ENCODE measurements around the gene PUS1.

Gene PUS1

GRCh38 chr12:131928080-131928710 is 881 bp upstream of the PUS1 start:
- peak overlapping the region; percentile 36 for H3K27ac ChIP-seq
- H3K4me1 ChIP-seq, result no peaks in the 10 kb centered on the region

GRCh38 chr12:131929581-131930456 is 743 bp downstream of the PUS1 start:
- H3K4me2 ChIP-seq (ENCODE audit: low read length), result peak overlapping the region; percentile 70

More at GRCh38 chr12:131928080-131928710, 881 bp upstream of the PUS1 start:
- peak overlapping the region; percentile 59 for H3K4me3 ChIP-seq (ENCODE audit: low read depth, low read length)
- H3K9me3 ChIP-seq (ENCODE audit: control insufficient read depth, low read length), result no peaks in the 10 kb centered on the region
- no peak overlapping the region for H3K9ac ChIP-seq
- H3K36me3 ChIP-seq (ENCODE audit: control insufficient read depth, insufficient read depth, low read length), result no peaks in the 10 kb centered on the region
- no peaks in the 10 kb centered on the region for H3K27me3 ChIP-seq (ENCODE audit: control insufficient read depth, insufficient read depth, low read length)
- peak overlapping the region; percentile 94 for H2AFZ ChIP-seq
- TF ChIP-seq CTCF (IDR thresholded peaks at IDR 0.05), result no peak
- H3K4me2 ChIP-seq (ENCODE audit: low read length), result peak overlapping the region; percentile 74
- peaks cover 2% of the 10 kb centered on the region for H3K79me2 ChIP-seq

GRCh38 chr12:131930510-131930909 is 1.4 kb downstream of the PUS1 start:
- peak overlapping the region; percentile 42 for H3K4me3 ChIP-seq (ENCODE audit: low read depth, low read length)
- no peak overlapping the region for H3K9ac ChIP-seq

More at GRCh38 chr12:131929581-131930456, 743 bp downstream of the PUS1 start:
- no peak for TF ChIP-seq CTCF (IDR thresholded peaks at IDR 0.05)
- H3K4me3 ChIP-seq (ENCODE audit: low read depth, low read length), result peak overlapping the region; percentile 80
- no peaks in the 10 kb centered on the region for H3K4me1 ChIP-seq
- no peak overlapping the region for H3K27ac ChIP-seq
- no peaks in the 10 kb centered on the region for H3K27me3 ChIP-seq (ENCODE audit: control insufficient read depth, insufficient read depth, low read length)
- peak overlapping the region; percentile 95 for H2AFZ ChIP-seq
- peak overlapping the region; percentile 84 for H3K9ac ChIP-seq
- H3K9me3 ChIP-seq (ENCODE audit: control insufficient read depth, low read length), result no peaks in the 10 kb centered on the region
- peaks cover 2% of the 10 kb centered on the region for H3K79me2 ChIP-seq
- H3K36me3 ChIP-seq (ENCODE audit: control insufficient read depth, insufficient read depth, low read length), result no peaks in the 10 kb centered on the region

GRCh38 chr12:131933387-131933786 is 4.3 kb downstream of the PUS1 start:
- Histone ChIP-seq H3K36me3 (ENCODE audit: control insufficient read depth, insufficient read depth, low read length) (no peaks in the 10 kb centered on the region), H3K79me2 (peaks cover 2% of the 10 kb centered on the region), H3K9me3 (ENCODE audit: control insufficient read depth, low read length) (no peaks in the 10 kb centered on the region), H2AFZ (no peak overlapping the region), H3K27ac (no peak overlapping the region), H3K4me1 (no peaks in the 10 kb centered on the region), H3K4me3 (ENCODE audit: low read depth, low read length) (no peak overlapping the region), H3K27me3 (ENCODE audit: control insufficient read depth, insufficient read depth, low read length) (no peaks in the 10 kb centered on the region), H3K9ac (no peak overlapping the region), H3K4me2 (ENCODE audit: low read length) (no peak overlapping the region)
- no peak for TF ChIP-seq CTCF (IDR thresholded peaks at IDR 0.05)

More at GRCh38 chr12:131930510-131930909, 1.4 kb downstream of the PUS1 start:
- Histone ChIP-seq H3K36me3 (ENCODE audit: control insufficient read depth, insufficient read depth, low read length) (no peaks in the 10 kb centered on the region), H3K4me1 (no peaks in the 10 kb centered on the region), H3K27ac (no peak overlapping the region), H3K79me2 (peaks cover 2% of the 10 kb centered on the region), H3K4me2 (ENCODE audit: low read length) (peak overlapping the region; percentile 70), H3K9me3 (ENCODE audit: control insufficient read depth, low read length) (no peaks in the 10 kb centered on the region), H3K27me3 (ENCODE audit: control insufficient read depth, insufficient read depth, low read length) (no peaks in the 10 kb centered on the region), H2AFZ (no peak overlapping the region)
- TF ChIP-seq CTCF (IDR thresholded peaks at IDR 0.05), result no peak
